Colonic mucosa (tissue), 4 donors: ENCODE data around the gene TRAPPC3. TPM values are rescaled to one million over a fixed set of nuclear protein-coding genes. Genes with fewer than 3 reads are reported as not detected.

ENCODE experiments used
- DNase-seq: peaks from one replicate; pipeline ENCODE4 v3.0.0-alpha.2; 2020
- H3K27ac ChIP-seq: fragments of 200-600 bp; one replicate; pipeline ENCODE4 v1.8.0; 2021
- H3K27me3 ChIP-seq: fragments of 200-600 bp; one replicate; pipeline ENCODE4 v1.8.0; 2021
- H3K36me3 ChIP-seq: fragments of 200-600 bp; one replicate; pipeline ENCODE4 v1.8.0; 2021
- H3K4me1 ChIP-seq: fragments of 200-600 bp; one replicate; pipeline ENCODE4 v1.8.0; 2021; ENCODE audit warnings: mild to moderate bottlenecking
- H3K4me3 ChIP-seq: fragments of 200-600 bp; one replicate; pipeline ENCODE4 v1.8.0; 2021
- H3K9ac ChIP-seq, 2 donors: one replicate each; pipeline ENCODE4 v1.7.0; 2013; ENCODE audit warnings: control low read depth in 2 of 2, low read depth in 2 of 2, low read length in 2 of 2
- H3K9me3 ChIP-seq: fragments of 200-600 bp; one replicate; pipeline ENCODE4 v1.8.0; 2021
- CTCF ChIP-seq: fragments of 200-600 bp; IDR thresholded peaks from one replicate; pipeline ENCODE4 v1.8.0; 2022; ENCODE audit warnings: antibody characterized with exemption, mild to moderate bottlenecking
- intact Hi-C: fragments of 100-400 bp; cut with DNase I; formaldehyde crosslinking; loops from one replicate; pipeline ENCODE4 v1.14.1; 2022
- total RNA-seq, 2 donors: library from RNA; stranded (reverse); fragmentation: NEBNext Ultra II Directional in 1 of 2; extraction: Animal tissue kit (Norgen Biotek cat#: 25700) in 1 of 2; gene quantifications; one replicate each; pipeline ENCODE4 v1.2.1, GENCODE V29; 2021
- donor health status: healthy.
- donor health status: DM: no; HTN: no; CAD: no.
- donor health status: DM: no; HTN: no; CAD: no.

Gene TRAPPC3
- total RNA-seq, 2 donors from 2014 or later: 59.0 to 60.6 TPM

GRCh38 chr1:36088265-36088576 lies 61.1 kb downstream of the TRAPPC3 start:
- no peak for DNase-seq
- Histone ChIP-seq H3K36me3 (peaks cover 10% of the 10 kb centered on the region), H3K4me3 (peak overlapping the region; percentile 96), H3K27me3 (no peaks in the 10 kb centered on the region), H3K9ac (peak overlapping the region; percentile 78 to 92), H3K4me1 (no peaks in the 10 kb centered on the region), H3K27ac (no peak overlapping the region), H3K9me3 (no peaks in the 10 kb centered on the region)
- intact Hi-C loops: loop anchor here (10.0 kb wide), 1 partner anchor 153 kb away; the partner anchor contains the start of gene AGO3
- TF ChIP-seq CTCF: no peak

- DNase-seq: no peak
- no peak overlapping the region for H3K27ac ChIP-seq
- H3K4me1 ChIP-seq: no peaks in the 10 kb centered on the region
- no peak overlapping the region for H3K4me3 ChIP-seq
- H3K27me3 ChIP-seq: no peaks in the 10 kb centered on the region
- peaks cover 2% of the 10 kb centered on the region for H3K36me3 ChIP-seq
- no peak overlapping the region for H3K9ac ChIP-seq
- no peak for TF ChIP-seq CTCF
- H3K9me3 ChIP-seq: no peaks in the 10 kb centered on the region
- intact Hi-C loops: loop anchor here (10.0 kb wide), 1 partner anchor 153 kb away; the partner anchor contains the start of gene AGO3
Measured at GRCh38 chr1:36087233-36088123, 61.8 kb downstream of the TRAPPC3 start.

Other genes with a start within 250 kb of the TRAPPC3 start
- 10 to 100 TPM; 16.7 to 21.4 TPM for gene AGO3, start 218.4 kb downstream of the TRAPPC3 start, total RNA-seq
- gene TEKT2, start 65.4 kb downstream of the TRAPPC3 start, total RNA-seq: under 1 TPM in 1 of 2 donors, not detected in 1; 0.13 TPM
- gene ADPRS, start 60.6 kb downstream of the TRAPPC3 start, total RNA-seq: 10 to 100 TPM; 30.4 to 33.0 TPM
- 1 to 10 TPM; 1.1 to 2.1 TPM for gene COL8A2, start 24.3 kb downstream of the TRAPPC3 start, total RNA-seq
- 10 to 100 TPM; 37.7 to 50.0 TPM for gene MAP7D1, start 6.7 kb upstream of the TRAPPC3 start, total RNA-seq
- gene THRAP3, start 75.0 kb upstream of the TRAPPC3 start, total RNA-seq: 100 to 1,000 TPM in 1 of 2 donors, 10 to 100 TPM in 1; 81.0 to 103 TPM
- gene SH3D21, start 156.9 kb upstream of the TRAPPC3 start, total RNA-seq: 10 to 100 TPM in 1 of 2 donors, 1 to 10 TPM in 1; 7.4 to 22.8 TPM
- 1 to 10 TPM; 5.3 to 8.7 TPM for gene EVA1B, start 174.2 kb upstream of the TRAPPC3 start, total RNA-seq
- 10 to 100 TPM; 56.6 to 69.7 TPM for gene STK40, start 236.4 kb upstream of the TRAPPC3 start, total RNA-seq
- gene LSM10, start 248.4 kb upstream of the TRAPPC3 start, total RNA-seq: 10 to 100 TPM; 22.4 to 30.3 TPM